Esophagus mucosa (tissue), 1 donor: ENCODE data around the gene LRP1. TPM values are rescaled to one million over a fixed set of nuclear protein-coding genes. Genes with fewer than 3 reads are reported as not detected.
A peak's percentile ranks its signal among the peaks of the same experiment; 100 is the strongest.

ENCODE experiments used
- ATAC-seq: fragments of 200-7000 bp; cut with Tn5 transposase; one replicate; pipeline ENCODE4 v1.9.1; 2020
- total RNA-seq: library from RNA; stranded (reverse); gene quantifications from one replicate; pipeline ENCODE4 v1.2.4, GENCODE V29; 2023
- donor health status: DM: yes; HTN: yes; CAD: no.

LRP1 gene
- total RNA-seq, 1 donor from 2014 or later, result 74.0 TPM

GRCh38 chr12:57177354-57177753, 49.1 kb downstream of the LRP1 start:
- no peak for ATAC-seq

- ATAC-seq, result no peak
These were observed 49.9 kb downstream of the LRP1 start for GRCh38 chr12:57178213-57178612.

- no peak for ATAC-seq
These were observed 51.2 kb downstream of the LRP1 start for GRCh38 chr12:57179331-57180086.

GRCh38 chr12:57180321-57180989, 52.2 kb downstream of the LRP1 start:
- no peak for ATAC-seq

- no peak for ATAC-seq
These were observed 52.8 kb downstream of the LRP1 start for GRCh38 chr12:57181072-57181471.

GRCh38 chr12:57181561-57182155, 53.4 kb downstream of the LRP1 start:
- peak; percentile 7 for ATAC-seq

GRCh38 chr12:57182918-57183575, 54.8 kb downstream of the LRP1 start:
- peak; percentile 91 for ATAC-seq

GRCh38 chr12:57183939-57184725, 55.8 kb downstream of the LRP1 start:
- ATAC-seq, result no peak

- no peak for ATAC-seq
These were observed 57.1 kb downstream of the LRP1 start for GRCh38 chr12:57185403-57185802.

GRCh38 chr12:57185906-57186508, 57.7 kb downstream of the LRP1 start:
- ATAC-seq, result no peak

- no peak for ATAC-seq
These were observed 59.2 kb downstream of the LRP1 start for GRCh38 chr12:57187222-57188089.

- ATAC-seq, result no peak
These were observed 59.8 kb downstream of the LRP1 start for GRCh38 chr12:57188090-57188425.

- no peak for ATAC-seq
These were observed 61.8 kb downstream of the LRP1 start for GRCh38 chr12:57190037-57190436.

- no peak for ATAC-seq
These were observed 62.5 kb downstream of the LRP1 start for GRCh38 chr12:57190821-57191220.

- no peak for ATAC-seq
These were observed 63.1 kb downstream of the LRP1 start for GRCh38 chr12:57191410-57191809.

GRCh38 chr12:57192920-57193319, 64.6 kb downstream of the LRP1 start:
- no peak for ATAC-seq

GRCh38 chr12:57193706-57194245, 65.5 kb downstream of the LRP1 start:
- ATAC-seq, result no peak

- ATAC-seq, result no peak
These were observed 66.0 kb downstream of the LRP1 start for GRCh38 chr12:57194253-57194652.

GRCh38 chr12:57195186-57195585, 66.9 kb downstream of the LRP1 start:
- no peak for ATAC-seq

- ATAC-seq, result no peak
These were observed 67.5 kb downstream of the LRP1 start for GRCh38 chr12:57195611-57196371.
